K562 (cell line): ENCODE measurements around the gene SLC20A1. TPM values are rescaled to one million over a fixed set of nuclear protein-coding genes. Genes with fewer than 3 reads are reported as not detected.

Source experiments
- HDAC3 ChIP-seq: fragments of 450-650 bp; IDR thresholded peaks from 2 replicates; pipeline ENCODE4 v1.6.1; 2018; ENCODE audit warnings: borderline replicate concordance, mild to moderate bottlenecking, moderate library complexity; ENCODE audit not compliant: partially characterized antibody
- MYBL2 ChIP-seq, 2 experiments: fragments of 450-650 bp in 1 of 2; sonication (generic) in 1 of 2; formaldehyde crosslinking in 1 of 2; IDR thresholded peaks; 2 replicates each; pipeline versions ENCODE4 v1.6.1 to v1.8.1; 2017 to 2022; ENCODE audit warnings: borderline replicate concordance in 1 of 2, inconsistent platforms in 1 of 2, low read depth in 1 of 2, mild to moderate bottlenecking in 1 of 2, missing genetic modification reagents in 1 of 2, moderate library complexity in 1 of 2
- MYC ChIP-seq, 2 experiments: fragments of 250-450 bp in 1 of 2; sonication (Bioruptor Pico) in 1 of 2; IDR thresholded peaks; 2 replicates each; pipeline versions ENCODE4 v1.5.1 to v1.6.1; 2012 to 2021; ENCODE audit warnings: low read depth in 2 of 2, borderline replicate concordance in 1 of 2, improper control_type of control experiment in 1 of 2, low read length in 1 of 2, mild to moderate bottlenecking in 1 of 2, moderate library complexity in 1 of 2
- ZNF764 ChIP-seq: fragments of 250-450 bp; sonication (Bioruptor Pico); IDR thresholded peaks from 2 replicates; pipeline ENCODE4 v1.4.0; 2020; ENCODE audit warnings: low read depth, mild to moderate bottlenecking, moderate library complexity
- polyA plus RNA-seq, 8 experiments: library from polyadenylated mRNA; depleted of rRNA in 4 of 8; stranded (reverse) in 5 of 8; unstranded in 3 of 8; fragments of >200 nt; fragmentation: Nextera tagmentation in 2 of 8; fragmentation: Illumina TruSeq in 1 of 8; extraction: Ambion mirVana in 2 of 8; extraction: Trizol in 1 of 8; gene quantifications; 2 replicates each; pipeline versions ENCODE4 v1.2.1 to v1.2.3, GENCODE V29; 2011 to 2014; ENCODE audit warnings: inconsistent platforms in 1 of 8, missing spikeins in 1 of 8
- total RNA-seq, 7 experiments: library from RNA; depleted of rRNA in 6 of 7; stranded (reverse); fragments of >200 nt in 6 of 7; fragmentation: Illumina TruSeq in 2 of 7; extraction: Trizol in 2 of 7; gene quantifications; 2 replicates each; pipeline versions ENCODE4 v1.2.1 to v1.2.3, GENCODE V29; 2011 to 2021; ENCODE audit warnings: low replicate concordance in 1 of 7
- TF ChIP-seq, protein P1 (sequence below): fragments of 250-450 bp; sonication (Bioruptor Pico); IDR thresholded peaks from 2 replicates; pipeline ENCODE4 v1.5.1; 2021; ENCODE audit warnings: mild to moderate bottlenecking
- TF ChIP-seq, protein P2 (sequence below): fragments of 450-650 bp; IDR thresholded peaks from 2 replicates; pipeline ENCODE4 v1.6.1; 2016; ENCODE audit warnings: low read depth
- TF ChIP-seq, protein P3 (sequence below): fragments of 200-400 bp; formaldehyde crosslinking; IDR thresholded peaks from 2 replicates; pipeline ENCODE4 v1.6.1; 2017; ENCODE audit warnings: mild to moderate bottlenecking, low read depth, low read length, moderate library complexity
- TF ChIP-seq, protein P4 (sequence below): fragments of 450-650 bp; formaldehyde crosslinking; conservative IDR thresholded peaks from 2 replicates; pipeline ENCODE4 v1.4.0; 2022; ENCODE audit warnings: mild to moderate bottlenecking, missing genetic modification characterization
- TF ChIP-seq, protein P5 (sequence below): sonication (generic); formaldehyde crosslinking; IDR thresholded peaks from 2 replicates; pipeline ENCODE4 v1.8.0; 2022; ENCODE audit warnings: missing genetic modification reagents, mild to moderate bottlenecking, moderate library complexity, borderline replicate concordance

The SLC20A1 gene
- total and polyA plus RNA-seq, 9 of the 15 experiments (the other 6 are each of a cell fraction or from before 2014, with no cell fraction given) = 53.8 to 150 (median 74.7) TPM

DNA sequence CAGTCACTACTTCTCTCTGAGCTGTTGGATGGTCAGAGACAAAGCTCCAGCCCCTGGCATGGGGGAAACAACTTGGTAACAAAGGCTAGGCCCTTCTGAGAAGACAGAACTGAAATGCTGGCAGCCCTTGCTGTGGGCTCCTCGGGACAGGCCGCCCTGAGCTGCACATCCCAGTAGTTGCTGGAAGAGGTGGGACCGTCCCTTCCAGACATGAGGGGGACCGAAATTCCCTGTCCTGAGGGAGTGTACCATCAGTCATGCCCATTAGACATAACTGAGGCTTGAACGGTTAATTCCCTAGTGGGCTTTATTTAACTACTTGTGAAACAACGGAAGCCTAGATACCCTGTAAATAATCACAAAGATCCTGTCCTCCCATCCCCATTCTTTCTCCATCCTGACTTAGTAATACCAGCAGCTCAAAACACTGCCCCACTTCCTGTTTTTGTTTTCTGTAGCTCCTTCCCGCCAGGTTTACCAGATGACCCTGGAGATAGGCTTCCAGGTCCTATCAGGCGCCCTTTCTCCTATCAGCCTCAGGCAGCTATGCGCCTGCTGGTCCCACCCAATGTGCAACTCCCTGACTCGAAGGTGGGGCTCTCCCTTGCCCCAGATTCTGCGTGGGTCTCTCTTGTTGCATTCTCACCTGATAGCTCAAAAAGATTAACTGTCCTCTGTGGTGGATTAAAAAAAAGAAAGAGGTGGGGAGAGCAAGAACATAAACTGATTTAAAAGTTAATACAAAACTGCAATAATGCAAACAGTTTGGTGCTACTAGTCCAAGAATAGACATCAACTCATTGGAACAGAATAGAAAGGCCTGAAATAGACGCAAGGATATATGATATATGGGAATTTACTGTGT lies 38.0 kb downstream of the SLC20A1 start (continued):
- TF ChIP-seq ZNF764 (CRISPR knock-in tag) (no peak), HDAC3 (peak; percentile 81), MYBL2 (IDR thresholded peaks at IDR 0.05; ENCODE audit: low read depth) (no peak), MYBL2 (CRISPR knock-in tag; IDR thresholded peaks at IDR 0.05; ENCODE audit: borderline replicate concordance) (no peak), MYC (IDR thresholded peaks at IDR 0.05; ENCODE audit: low read depth, low read length) (peak; percentile 61), MYC (CRISPR knock-in tag; IDR thresholded peaks at IDR 0.05; ENCODE audit: borderline replicate concordance, low read depth) (no peak)
- TF ChIP-seq, protein P1, sequence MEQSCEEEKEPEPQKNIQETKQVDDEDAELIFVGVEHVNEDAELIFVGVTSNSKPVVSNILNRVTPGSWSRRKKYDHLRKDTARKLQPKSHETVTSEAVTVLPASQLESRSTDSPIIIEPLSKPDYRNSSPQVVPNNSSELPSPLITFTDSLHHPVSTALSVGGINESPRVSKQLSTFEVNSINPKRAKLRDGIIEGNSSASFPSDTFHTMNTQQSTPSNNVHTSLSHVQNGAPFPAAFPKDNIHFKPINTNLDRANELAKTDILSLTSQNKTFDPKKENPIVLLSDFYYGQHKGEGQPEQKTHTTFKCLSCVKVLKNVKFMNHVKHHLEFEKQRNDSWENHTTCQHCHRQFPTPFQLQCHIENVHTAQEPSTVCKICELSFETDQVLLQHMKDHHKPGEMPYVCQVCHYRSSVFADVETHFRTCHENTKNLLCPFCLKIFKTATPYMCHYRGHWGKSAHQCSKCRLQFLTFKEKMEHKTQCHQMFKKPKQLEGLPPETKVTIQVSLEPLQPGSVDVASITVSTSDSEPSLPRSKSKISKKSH (CRISPR knock-in tag) = no peak
- TF ChIP-seq, protein P2, sequence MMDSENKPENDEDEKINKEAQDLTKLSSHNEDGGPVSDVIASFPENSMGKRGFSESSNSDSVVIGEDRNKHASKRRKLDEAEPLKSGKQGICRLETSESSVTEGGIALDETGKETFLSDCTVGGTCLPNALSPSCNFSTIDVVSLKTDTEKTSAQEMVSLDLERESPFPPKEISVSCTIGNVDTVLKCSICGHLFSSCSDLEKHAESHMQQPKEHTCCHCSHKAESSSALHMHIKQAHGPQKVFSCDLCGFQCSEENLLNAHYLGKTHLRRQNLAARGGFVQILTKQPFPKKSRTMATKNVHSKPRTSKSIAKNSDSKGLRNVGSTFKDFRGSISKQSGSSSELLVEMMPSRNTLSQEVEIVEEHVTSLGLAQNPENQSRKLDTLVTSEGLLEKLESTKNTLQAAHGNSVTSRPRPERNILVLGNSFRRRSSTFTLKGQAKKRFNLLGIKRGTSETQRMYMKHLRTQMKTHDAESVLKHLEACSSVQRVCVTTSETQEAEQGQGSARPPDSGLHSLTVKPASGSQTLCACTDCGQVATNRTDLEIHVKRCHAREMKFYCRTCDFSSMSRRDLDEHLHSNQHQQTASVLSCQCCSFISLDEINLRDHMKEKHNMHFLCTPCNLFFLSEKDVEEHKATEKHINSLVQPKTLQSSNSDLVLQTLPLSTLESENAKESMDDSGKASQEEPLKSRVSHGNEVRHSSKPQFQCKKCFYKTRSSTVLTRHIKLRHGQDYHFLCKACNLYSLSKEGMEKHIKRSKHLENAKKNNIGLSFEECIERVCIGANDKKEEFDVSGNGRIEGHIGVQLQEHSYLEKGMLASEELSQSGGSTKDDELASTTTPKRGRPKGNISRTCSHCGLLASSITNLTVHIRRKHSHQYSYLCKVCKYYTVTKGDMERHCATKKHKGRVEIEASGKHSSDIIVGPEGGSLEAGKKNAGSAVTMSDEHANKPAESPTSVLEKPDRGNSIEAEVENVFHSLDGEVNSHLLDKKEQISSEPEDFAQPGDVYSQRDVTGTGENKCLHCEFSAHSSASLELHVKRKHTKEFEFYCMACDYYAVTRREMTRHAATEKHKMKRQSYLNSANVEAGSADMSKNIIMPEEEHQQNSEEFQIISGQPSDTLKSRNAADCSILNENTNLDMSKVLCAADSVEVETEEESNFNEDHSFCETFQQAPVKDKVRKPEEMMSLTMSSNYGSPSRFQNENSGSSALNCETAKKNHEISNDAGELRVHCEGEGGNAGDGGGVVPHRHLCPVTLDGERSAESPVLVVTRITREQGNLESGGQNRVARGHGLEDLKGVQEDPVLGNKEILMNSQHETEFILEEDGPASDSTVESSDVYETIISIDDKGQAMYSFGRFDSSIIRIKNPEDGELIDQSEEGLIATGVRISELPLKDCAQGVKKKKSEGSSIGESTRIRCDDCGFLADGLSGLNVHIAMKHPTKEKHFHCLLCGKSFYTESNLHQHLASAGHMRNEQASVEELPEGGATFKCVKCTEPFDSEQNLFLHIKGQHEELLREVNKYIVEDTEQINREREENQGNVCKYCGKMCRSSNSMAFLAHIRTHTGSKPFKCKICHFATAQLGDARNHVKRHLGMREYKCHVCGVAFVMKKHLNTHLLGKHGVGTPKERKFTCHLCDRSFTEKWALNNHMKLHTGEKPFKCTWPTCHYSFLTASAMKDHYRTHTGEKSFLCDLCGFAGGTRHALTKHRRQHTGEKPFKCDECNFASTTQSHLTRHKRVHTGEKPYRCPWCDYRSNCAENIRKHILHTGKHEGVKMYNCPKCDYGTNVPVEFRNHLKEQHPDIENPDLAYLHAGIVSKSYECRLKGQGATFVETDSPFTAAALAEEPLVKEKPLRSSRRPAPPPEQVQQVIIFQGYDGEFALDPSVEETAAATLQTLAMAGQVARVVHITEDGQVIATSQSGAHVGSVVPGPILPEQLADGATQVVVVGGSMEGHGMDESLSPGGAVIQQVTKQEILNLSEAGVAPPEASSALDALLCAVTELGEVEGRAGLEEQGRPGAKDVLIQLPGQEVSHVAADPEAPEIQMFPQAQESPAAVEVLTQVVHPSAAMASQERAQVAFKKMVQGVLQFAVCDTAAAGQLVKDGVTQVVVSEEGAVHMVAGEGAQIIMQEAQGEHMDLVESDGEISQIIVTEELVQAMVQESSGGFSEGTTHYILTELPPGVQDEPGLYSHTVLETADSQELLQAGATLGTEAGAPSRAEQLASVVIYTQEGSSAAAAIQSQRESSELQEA = peak; percentile 45; the same call in 1 of the 2 replicates
- TF ChIP-seq, protein P3, sequence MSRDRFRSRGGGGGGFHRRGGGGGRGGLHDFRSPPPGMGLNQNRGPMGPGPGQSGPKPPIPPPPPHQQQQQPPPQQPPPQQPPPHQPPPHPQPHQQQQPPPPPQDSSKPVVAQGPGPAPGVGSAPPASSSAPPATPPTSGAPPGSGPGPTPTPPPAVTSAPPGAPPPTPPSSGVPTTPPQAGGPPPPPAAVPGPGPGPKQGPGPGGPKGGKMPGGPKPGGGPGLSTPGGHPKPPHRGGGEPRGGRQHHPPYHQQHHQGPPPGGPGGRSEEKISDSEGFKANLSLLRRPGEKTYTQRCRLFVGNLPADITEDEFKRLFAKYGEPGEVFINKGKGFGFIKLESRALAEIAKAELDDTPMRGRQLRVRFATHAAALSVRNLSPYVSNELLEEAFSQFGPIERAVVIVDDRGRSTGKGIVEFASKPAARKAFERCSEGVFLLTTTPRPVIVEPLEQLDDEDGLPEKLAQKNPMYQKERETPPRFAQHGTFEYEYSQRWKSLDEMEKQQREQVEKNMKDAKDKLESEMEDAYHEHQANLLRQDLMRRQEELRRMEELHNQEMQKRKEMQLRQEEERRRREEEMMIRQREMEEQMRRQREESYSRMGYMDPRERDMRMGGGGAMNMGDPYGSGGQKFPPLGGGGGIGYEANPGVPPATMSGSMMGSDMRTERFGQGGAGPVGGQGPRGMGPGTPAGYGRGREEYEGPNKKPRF = no peak
- TF ChIP-seq, protein P4, sequence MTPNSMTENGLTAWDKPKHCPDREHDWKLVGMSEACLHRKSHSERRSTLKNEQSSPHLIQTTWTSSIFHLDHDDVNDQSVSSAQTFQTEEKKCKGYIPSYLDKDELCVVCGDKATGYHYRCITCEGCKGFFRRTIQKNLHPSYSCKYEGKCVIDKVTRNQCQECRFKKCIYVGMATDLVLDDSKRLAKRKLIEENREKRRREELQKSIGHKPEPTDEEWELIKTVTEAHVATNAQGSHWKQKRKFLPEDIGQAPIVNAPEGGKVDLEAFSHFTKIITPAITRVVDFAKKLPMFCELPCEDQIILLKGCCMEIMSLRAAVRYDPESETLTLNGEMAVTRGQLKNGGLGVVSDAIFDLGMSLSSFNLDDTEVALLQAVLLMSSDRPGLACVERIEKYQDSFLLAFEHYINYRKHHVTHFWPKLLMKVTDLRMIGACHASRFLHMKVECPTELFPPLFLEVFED (CRISPR knock-in tag) = no peak
- TF ChIP-seq, protein P5, sequence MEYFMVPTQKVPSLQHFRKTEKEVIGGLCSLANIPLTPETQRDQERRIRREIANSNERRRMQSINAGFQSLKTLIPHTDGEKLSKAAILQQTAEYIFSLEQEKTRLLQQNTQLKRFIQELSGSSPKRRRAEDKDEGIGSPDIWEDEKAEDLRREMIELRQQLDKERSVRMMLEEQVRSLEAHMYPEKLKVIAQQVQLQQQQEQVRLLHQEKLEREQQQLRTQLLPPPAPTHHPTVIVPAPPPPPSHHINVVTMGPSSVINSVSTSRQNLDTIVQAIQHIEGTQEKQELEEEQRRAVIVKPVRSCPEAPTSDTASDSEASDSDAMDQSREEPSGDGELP (CRISPR knock-in tag) = peak; percentile 78
